ENCODE results near the gene ZNF688. TPM values are rescaled to one million over a fixed set of nuclear protein-coding genes. Genes with fewer than 3 reads are reported as not detected.

The ZNF688 gene
- total and polyA plus RNA-seq, 2 of the 13 experiments (the other 11 are each of a cell fraction or from before 2014, with no cell fraction given) = 2.4 to 5.4 TPM

DNA sequence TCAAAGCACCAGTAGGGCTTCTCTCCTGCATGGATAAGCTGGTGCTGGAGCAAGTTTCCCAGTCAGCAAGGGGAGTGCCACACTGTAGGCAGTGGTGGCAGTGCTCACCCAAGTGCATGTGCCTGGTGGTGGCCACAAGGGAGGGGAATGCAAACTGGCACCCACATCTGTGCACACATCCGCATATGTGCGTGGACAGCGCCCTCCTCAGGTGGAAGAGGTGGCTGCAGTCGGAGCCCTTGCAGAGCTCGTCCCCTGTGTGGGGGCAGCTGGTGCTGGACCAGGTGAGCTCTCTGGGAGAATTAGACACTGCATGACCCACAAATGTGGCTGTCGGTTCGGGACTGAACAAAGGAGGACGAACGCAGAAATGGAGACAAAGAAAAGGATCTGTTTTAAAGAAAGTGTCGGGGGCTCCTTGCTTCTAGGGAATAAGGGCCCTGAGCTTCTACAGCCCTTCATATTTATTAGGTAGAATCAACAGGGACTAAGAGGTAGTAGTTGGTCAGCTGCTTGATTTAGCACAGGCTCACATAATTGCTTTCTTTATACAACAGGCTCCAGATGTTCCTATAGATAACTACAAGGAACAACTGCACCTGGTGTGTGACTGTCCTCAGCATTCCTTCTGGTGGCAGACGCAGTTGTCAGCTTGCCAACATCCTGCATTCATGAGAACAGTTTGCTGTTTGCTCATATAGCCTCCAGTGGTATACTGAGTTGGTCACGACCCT, 44.0 kb upstream of the ZNF688 start (continued):
- TF ChIP-seq, protein P1, sequence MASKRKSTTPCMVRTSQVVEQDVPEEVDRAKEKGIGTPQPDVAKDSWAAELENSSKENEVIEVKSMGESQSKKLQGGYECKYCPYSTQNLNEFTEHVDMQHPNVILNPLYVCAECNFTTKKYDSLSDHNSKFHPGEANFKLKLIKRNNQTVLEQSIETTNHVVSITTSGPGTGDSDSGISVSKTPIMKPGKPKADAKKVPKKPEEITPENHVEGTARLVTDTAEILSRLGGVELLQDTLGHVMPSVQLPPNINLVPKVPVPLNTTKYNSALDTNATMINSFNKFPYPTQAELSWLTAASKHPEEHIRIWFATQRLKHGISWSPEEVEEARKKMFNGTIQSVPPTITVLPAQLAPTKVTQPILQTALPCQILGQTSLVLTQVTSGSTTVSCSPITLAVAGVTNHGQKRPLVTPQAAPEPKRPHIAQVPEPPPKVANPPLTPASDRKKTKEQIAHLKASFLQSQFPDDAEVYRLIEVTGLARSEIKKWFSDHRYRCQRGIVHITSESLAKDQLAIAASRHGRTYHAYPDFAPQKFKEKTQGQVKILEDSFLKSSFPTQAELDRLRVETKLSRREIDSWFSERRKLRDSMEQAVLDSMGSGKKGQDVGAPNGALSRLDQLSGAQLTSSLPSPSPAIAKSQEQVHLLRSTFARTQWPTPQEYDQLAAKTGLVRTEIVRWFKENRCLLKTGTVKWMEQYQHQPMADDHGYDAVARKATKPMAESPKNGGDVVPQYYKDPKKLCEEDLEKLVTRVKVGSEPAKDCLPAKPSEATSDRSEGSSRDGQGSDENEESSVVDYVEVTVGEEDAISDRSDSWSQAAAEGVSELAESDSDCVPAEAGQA (IDR thresholded peaks at IDR 0.05; ENCODE audit: low read depth) = no peak
- TF ChIP-seq, protein P1 (CRISPR knock-in tag; IDR thresholded peaks at IDR 0.05; ENCODE audit: borderline replicate concordance) = no peak
- TF ChIP-seq BHLHE40 (IDR thresholded peaks at IDR 0.05; ENCODE audit: low read length) (0 out of 2 replicates have a peak, but pooled peaks have one; percentile 26), POLR2A (IDR thresholded peaks at IDR 0.05; ENCODE audit: insufficient read depth in 1 of 2, low read depth in 2 of 2, low read length in 2 of 2) (no peak), ZNF570 (CRISPR knock-in tag; IDR thresholded peaks at IDR 0.05; ENCODE audit: borderline replicate concordance) (no peak), ZNF572 (CRISPR knock-in tag; IDR thresholded peaks at IDR 0.05) (peak; percentile 92; the same call in 1 of the 2 replicates), ZFP36L2 (CRISPR knock-in tag; IDR thresholded peaks at IDR 0.05) (no peak), ZNF878 (CRISPR knock-in tag; IDR thresholded peaks at IDR 0.05) (no peak), ZNF331 (CRISPR knock-in tag; IDR thresholded peaks at IDR 0.05) (peak; percentile 72; the same call in 1 of the 2 replicates), STAG1 (CRISPR knock-in tag; IDR thresholded peaks at IDR 0.05) (peak; percentile 99), NR2C2 (CRISPR knock-in tag; IDR thresholded peaks at IDR 0.05; ENCODE audit: borderline replicate concordance) (peak; percentile 39; the same call in 1 of the 2 replicates), ZFX (CRISPR knock-in tag; IDR thresholded peaks at IDR 0.05; ENCODE audit: low read depth) (0 out of 2 replicates have a peak, but pooled peaks have one; percentile 22), ZNF501 (CRISPR knock-in tag; IDR thresholded peaks at IDR 0.05) (peak; percentile 73), ZBTB20 (CRISPR knock-in tag; IDR thresholded peaks at IDR 0.05; ENCODE audit: borderline replicate concordance, low read depth) (no peak)
- TF ChIP-seq, protein P2, sequence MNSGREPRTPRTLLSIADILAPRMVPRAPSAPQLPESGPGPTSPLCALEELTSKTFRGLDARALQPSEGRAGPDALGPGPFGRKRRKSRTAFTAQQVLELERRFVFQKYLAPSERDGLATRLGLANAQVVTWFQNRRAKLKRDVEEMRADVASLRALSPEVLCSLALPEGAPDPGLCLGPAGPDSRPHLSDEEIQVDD (CRISPR knock-in tag; IDR thresholded peaks at IDR 0.05; ENCODE audit: borderline replicate concordance) = 0 out of 2 replicates have a peak, but pooled peaks have one; percentile 49
- TF ChIP-seq, protein P3, sequence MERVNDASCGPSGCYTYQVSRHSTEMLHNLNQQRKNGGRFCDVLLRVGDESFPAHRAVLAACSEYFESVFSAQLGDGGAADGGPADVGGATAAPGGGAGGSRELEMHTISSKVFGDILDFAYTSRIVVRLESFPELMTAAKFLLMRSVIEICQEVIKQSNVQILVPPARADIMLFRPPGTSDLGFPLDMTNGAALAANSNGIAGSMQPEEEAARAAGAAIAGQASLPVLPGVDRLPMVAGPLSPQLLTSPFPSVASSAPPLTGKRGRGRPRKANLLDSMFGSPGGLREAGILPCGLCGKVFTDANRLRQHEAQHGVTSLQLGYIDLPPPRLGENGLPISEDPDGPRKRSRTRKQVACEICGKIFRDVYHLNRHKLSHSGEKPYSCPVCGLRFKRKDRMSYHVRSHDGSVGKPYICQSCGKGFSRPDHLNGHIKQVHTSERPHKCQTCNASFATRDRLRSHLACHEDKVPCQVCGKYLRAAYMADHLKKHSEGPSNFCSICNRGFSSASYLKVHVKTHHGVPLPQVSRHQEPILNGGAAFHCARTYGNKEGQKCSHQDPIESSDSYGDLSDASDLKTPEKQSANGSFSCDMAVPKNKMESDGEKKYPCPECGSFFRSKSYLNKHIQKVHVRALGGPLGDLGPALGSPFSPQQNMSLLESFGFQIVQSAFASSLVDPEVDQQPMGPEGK (CRISPR knock-in tag; IDR thresholded peaks at IDR 0.05) = peak; percentile 88
- TF ChIP-seq, protein P4, sequence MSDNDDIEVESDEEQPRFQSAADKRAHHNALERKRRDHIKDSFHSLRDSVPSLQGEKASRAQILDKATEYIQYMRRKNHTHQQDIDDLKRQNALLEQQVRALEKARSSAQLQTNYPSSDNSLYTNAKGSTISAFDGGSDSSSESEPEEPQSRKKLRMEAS (IDR thresholded peaks at IDR 0.05) = peak; percentile 44; the same call in 1 of the 2 replicates
- TF ChIP-seq, protein P5, sequence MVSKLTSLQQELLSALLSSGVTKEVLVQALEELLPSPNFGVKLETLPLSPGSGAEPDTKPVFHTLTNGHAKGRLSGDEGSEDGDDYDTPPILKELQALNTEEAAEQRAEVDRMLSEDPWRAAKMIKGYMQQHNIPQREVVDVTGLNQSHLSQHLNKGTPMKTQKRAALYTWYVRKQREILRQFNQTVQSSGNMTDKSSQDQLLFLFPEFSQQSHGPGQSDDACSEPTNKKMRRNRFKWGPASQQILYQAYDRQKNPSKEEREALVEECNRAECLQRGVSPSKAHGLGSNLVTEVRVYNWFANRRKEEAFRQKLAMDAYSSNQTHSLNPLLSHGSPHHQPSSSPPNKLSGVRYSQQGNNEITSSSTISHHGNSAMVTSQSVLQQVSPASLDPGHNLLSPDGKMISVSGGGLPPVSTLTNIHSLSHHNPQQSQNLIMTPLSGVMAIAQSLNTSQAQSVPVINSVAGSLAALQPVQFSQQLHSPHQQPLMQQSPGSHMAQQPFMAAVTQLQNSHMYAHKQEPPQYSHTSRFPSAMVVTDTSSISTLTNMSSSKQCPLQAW (CRISPR knock-in tag; IDR thresholded peaks at IDR 0.05) = 0 out of 2 replicates have a peak, but pooled peaks have one; percentile 27

All from HepG2 (cell line).